A673 (cell line): Measurements from ENCODE around the gene RGS6. TPM values are rescaled to one million over a fixed set of nuclear protein-coding genes. Genes with fewer than 3 reads are reported as not detected.
"Not testable (repeated sequence)": the region's sequence is repeated elsewhere in the genome, so short reads cannot be mapped to it uniquely, and the experiment has no call there.

Experiments used
- Bru-seq: library from RNA; stranded (reverse); fragments of 400-500 nt; gene quantifications from one replicate; lab custom pipeline; 2021; lab: Mats Ljungman, UMichigan
- BruChase-seq, 2 experiments: library from RNA; stranded (reverse); fragments of 400-500 nt; gene quantifications; one replicate each; lab custom pipeline; 2021; lab: Mats Ljungman, UMichigan
- BruUV-seq: library from RNA; stranded (reverse); fragments of 400-500 nt; replicated peaks from 2 replicates; lab custom pipeline; 2021; lab: Mats Ljungman, UMichigan
- CTCF ChIA-PET: fragments of 300-600 bp; sonication (Branson Sonifier 250); formaldehyde crosslinking; loops from one replicate; lab custom pipeline; 2022; ENCODE audit warnings: antibody characterized with exemption; lab: Charles Lee
- POLR2A ChIA-PET: fragments of 300-600 bp; sonication (Branson Sonifier 250); formaldehyde crosslinking; loops from one replicate; lab custom pipeline; 2022; ENCODE audit warnings: antibody characterized with exemption; ENCODE audit not compliant: low non-redundant PET; lab: Charles Lee
- DNase-seq: peaks from one replicate; pipeline ENCODE4 v3.0.0-alpha.2; 2015; ENCODE audit warnings: low spot score
- H3K27ac ChIP-seq: fragments of 200-600 bp; sonication (generic); 2 replicates; pipeline ENCODE4 v1.5.1; 2016; ENCODE audit warnings: mixed run types, low read depth, mild to moderate bottlenecking, mixed read lengths, antibody characterized with exemption, low read length; ENCODE audit not compliant: poor library complexity, severe bottlenecking
- H3K27me3 ChIP-seq: fragments of 200-600 bp; sonication (generic); replicated peaks from 2 replicates; pipeline ENCODE4 v1.6.1; 2017; ENCODE audit warnings: mixed run types, low read depth, mild to moderate bottlenecking, mixed read lengths, antibody characterized with exemption, low read length; ENCODE audit not compliant: insufficient read depth, poor library complexity
- H3K36me3 ChIP-seq: fragments of 200-600 bp; sonication (generic); 2 replicates; pipeline ENCODE4 v1.6.1; 2016; ENCODE audit warnings: mixed run types, mild to moderate bottlenecking, mixed read lengths, antibody characterized with exemption, low read length; ENCODE audit not compliant: insufficient read depth, poor library complexity, severe bottlenecking
- H3K4me1 ChIP-seq: fragments of 200-600 bp; sonication (generic); 2 replicates; pipeline ENCODE4 v1.6.1; 2017; ENCODE audit warnings: mixed run types, mild to moderate bottlenecking, mixed read lengths, antibody characterized with exemption, low read length; ENCODE audit not compliant: insufficient read depth, poor library complexity, severe bottlenecking
- H3K4me3 ChIP-seq: fragments of 200-600 bp; sonication (generic); 2 replicates; pipeline ENCODE4 v1.5.1; 2016; ENCODE audit warnings: low read depth, mixed run types, mild to moderate bottlenecking, mixed read lengths, low read length; ENCODE audit not compliant: poor library complexity, severe bottlenecking
- H3K9me3 ChIP-seq: fragments of 200-600 bp; sonication (generic); 2 replicates; pipeline ENCODE4 v1.6.1; 2016; ENCODE audit warnings: mixed run types, low read depth, mild to moderate bottlenecking, mixed read lengths, antibody characterized with exemption, low read length; ENCODE audit not compliant: poor library complexity, severe bottlenecking
- CTCF ChIP-seq: fragments of 300-800, 200-600 bp; sonication (generic); conservative IDR thresholded peaks from 2 replicates; pipeline ENCODE4 v1.5.1; 2017; ENCODE audit warnings: low read depth, mild to moderate bottlenecking, antibody characterized with exemption, low read length, moderate library complexity, mixed read lengths
- EZH2 ChIP-seq: fragments of 200-600 bp; sonication (generic); IDR thresholded peaks from 2 replicates; pipeline ENCODE4 v1.6.1; 2017; ENCODE audit warnings: borderline replicate concordance, low read depth, mild to moderate bottlenecking, mixed read lengths, antibody characterized with exemption, low read length; ENCODE audit not compliant: poor library complexity, severe bottlenecking
- intact Hi-C: fragments of 100-400 bp; cut with micrococcal nuclease; formaldehyde crosslinking; loops from one replicate; pipeline ENCODE4 v1.10.0; 2022; ENCODE audit not compliant: unreplicated experiment
- long read RNA-seq: library from polyadenylated mRNA; stranded (forward); transcript quantifications from one replicate; pipeline ENCODE4 v2.0.0, GENCODE V29; 2022
- total RNA-seq: library from RNA; stranded (reverse); gene quantifications from 2 replicates; pipeline ENCODE4 v1.2.3, GENCODE V29; 2021

Gene RGS6
- total RNA-seq (not detected in 2 replicates), Bru-seq, nascent RNA (percentile 7 among the genes with signal in this experiment), BruChase-seq, experiment 1, labeled RNA remaining after a 2-hour chase (percentile 10 among the genes with signal in this experiment), BruChase-seq, experiment 2, labeled RNA remaining after a 6-hour chase (percentile 12 among the genes with signal in this experiment)
- long read RNA-seq = 0 reads

DNA sequence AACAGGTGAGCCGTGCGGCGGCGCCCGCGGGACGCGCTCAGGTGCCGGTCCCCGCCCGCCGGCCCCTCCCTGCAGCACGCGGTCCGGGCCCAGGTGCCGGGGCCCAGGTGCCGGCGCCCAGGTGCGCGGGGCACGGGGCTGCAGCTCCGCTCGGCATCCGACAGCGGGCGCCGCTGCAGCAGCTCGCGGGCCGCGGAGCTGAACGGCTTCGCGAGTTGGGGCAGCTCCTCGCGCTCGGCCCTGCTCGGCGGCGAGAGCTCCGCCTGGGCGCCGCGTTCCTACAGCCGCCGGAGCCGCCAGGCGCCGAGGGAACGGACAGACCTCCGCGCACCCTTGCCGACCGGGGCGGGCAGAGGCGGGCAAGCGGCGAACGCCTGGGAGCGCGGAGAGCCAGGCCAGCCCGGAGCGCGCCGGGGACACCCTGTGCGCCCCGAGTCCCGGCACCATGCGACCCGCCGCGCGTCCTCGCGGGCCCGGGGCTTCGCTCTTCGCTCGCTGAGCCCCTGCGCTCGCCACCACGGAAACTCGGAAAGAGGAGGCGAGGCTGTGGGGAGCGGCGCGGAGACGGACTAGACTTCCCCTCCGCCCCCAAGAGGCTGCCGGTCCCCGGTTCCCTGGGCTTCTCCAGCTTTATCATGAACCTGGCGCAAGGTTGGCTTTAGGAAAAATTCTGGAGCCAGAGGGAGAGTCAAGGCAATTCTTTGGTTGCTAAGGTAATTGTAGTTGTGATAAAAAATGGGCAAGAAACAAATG is at the start of gene RGS6:
RGS6 (plus strand) TSS at position 201 of the 753 bp plus-strand sequence.
- no TSS peak for BruUV-seq
- Histone ChIP-seq H3K27ac (no peak within 1 kb of the TSS), H3K9me3 (no peaks in the 10 kb centered on the region), H3K27me3 (peaks cover 61% of the 10 kb centered on the region), H3K4me1 (peaks cover 6% of the 10 kb centered on the region), H3K4me3 (peak within 1 kb of the TSS; percentile 36), H3K36me3 (no peaks in the 10 kb centered on the region)
- TF ChIP-seq EZH2 (peak; percentile 72), CTCF (no peak; the same call in 1 of the 2 replicates)
- CTCF ChIA-PET = interaction anchor here (0.6 kb wide), 1 partner anchor 255 kb away, joined by 3 read pairs; no protein-coding TSS in a partner anchor
- DNase-seq = peak; percentile 56
- POLR2A ChIA-PET = no interaction called here
- intact Hi-C loops = no loop called here

- CTCF ChIA-PET = no interaction called here
- TF ChIP-seq EZH2 (no peak), CTCF (no peak)
- Histone ChIP-seq H3K9me3 (no peaks in the 10 kb centered on the region), H3K4me3 (no peak overlapping the region), H3K27me3 (no peaks in the 10 kb centered on the region), H3K36me3 (no peaks in the 10 kb centered on the region), H3K27ac (no peak overlapping the region), H3K4me1 (no peaks in the 10 kb centered on the region)
- POLR2A ChIA-PET = no interaction called here
- DNase-seq = no peak
- no TSS peak for BruUV-seq
- intact Hi-C loops = no loop called here
Observed at GRCh38 chr14:71883094-71883493, 49.1 kb upstream of the RGS6 start.

- H3K27ac ChIP-seq = no peak overlapping the region
- no peaks in the 10 kb centered on the region for H3K27me3 ChIP-seq
- TF ChIP-seq CTCF (no peak), EZH2 (no peak)
- H3K4me1 ChIP-seq = no peaks in the 10 kb centered on the region
- BruUV-seq = no TSS peak
- ChIA-PET POLR2A (no interaction called here), CTCF (no interaction called here)
- no peaks in the 10 kb centered on the region for H3K9me3 ChIP-seq
- no peaks in the 10 kb centered on the region for H3K36me3 ChIP-seq
- no peak for DNase-seq
- intact Hi-C loops = no loop called here
- H3K4me3 ChIP-seq = no peak overlapping the region
Observed at GRCh38 chr14:71885301-71885700, 46.9 kb upstream of the RGS6 start.

DNA sequence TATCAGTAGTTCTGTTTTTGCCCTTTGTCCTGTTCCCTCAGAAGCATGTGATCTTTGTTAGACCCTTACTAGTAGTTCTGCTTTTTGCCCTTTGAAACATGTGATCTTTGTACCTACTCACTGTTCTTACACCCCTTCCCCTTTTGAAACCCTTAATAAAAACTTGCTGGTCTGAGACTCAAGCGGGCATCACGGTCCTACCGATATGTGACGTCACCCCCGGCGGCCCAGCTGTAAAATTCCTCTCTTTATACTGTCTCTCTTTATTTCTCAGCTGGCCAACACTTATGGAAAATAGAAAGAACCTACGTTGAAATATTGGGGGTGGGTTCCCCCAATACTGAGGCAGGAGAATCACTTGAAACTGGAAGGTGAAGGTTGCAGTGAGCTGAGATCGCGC is 44.4 kb upstream of the RGS6 start:
- POLR2A ChIA-PET, H3K27me3 ChIP-seq, CTCF ChIA-PET, BruUV-seq, H3K9me3 ChIP-seq, H3K4me3 ChIP-seq, H3K27ac ChIP-seq, DNase-seq, H3K4me1 ChIP-seq, intact Hi-C loops, H3K36me3 ChIP-seq: not testable (repeated sequence)
